Fibroblast of skin of left quadriceps (primary cell): ENCODE results near the gene NFE2L3.
A peak's percentile ranks its signal among the peaks of the same experiment; 100 is the strongest.
"Not testable (repeated sequence)": the region's sequence is repeated elsewhere in the genome, so short reads cannot be mapped to it uniquely, and the experiment has no call there.

Source experiments
- DNase-seq, 2 experiments: peaks; one replicate each; pipeline ENCODE4 v3.0.0-alpha.2; 2013; ENCODE audit warnings: low read depth in 2 of 2

The NFE2L3 gene

GRCh38 chr7:26147030-26147429 lies 5.0 kb upstream of the NFE2L3 start:
- no peak for DNase-seq

GRCh38 chr7:26147646-26148306 lies 4.2 kb upstream of the NFE2L3 start:
- DNase-seq, result not testable (repeated sequence)

GRCh38 chr7:26148307-26148700 lies 3.7 kb upstream of the NFE2L3 start:
- not testable (repeated sequence) for DNase-seq

- no peak for DNase-seq
Measured at GRCh38 chr7:26149391-26149977, 2.5 kb upstream of the NFE2L3 start.

GRCh38 chr7:26151096-26151495 lies 902 bp upstream of the NFE2L3 start:
- no peak for DNase-seq

GRCh38 chr7:26151650-26151952 lies 397 bp upstream of the NFE2L3 start:
- no peak for DNase-seq

- DNase-seq, result not testable (repeated sequence)
Measured at GRCh38 chr7:26152782-26153240, 813 bp downstream of the NFE2L3 start.

GRCh38 chr7:26153241-26153822 lies 1.3 kb downstream of the NFE2L3 start:
- no peak for DNase-seq

GRCh38 chr7:26153823-26154783 lies 2.1 kb downstream of the NFE2L3 start:
- no peak for DNase-seq

- no peak for DNase-seq
Measured at GRCh38 chr7:26155531-26156375, 3.8 kb downstream of the NFE2L3 start.

GRCh38 chr7:26156451-26157420 lies 4.7 kb downstream of the NFE2L3 start:
- DNase-seq, result peak; percentile 80 to 81

- no peak for DNase-seq
Measured at GRCh38 chr7:26157520-26158105, 5.6 kb downstream of the NFE2L3 start.

- DNase-seq, result no peak
Measured at GRCh38 chr7:26159243-26159642, 7.2 kb downstream of the NFE2L3 start.

- no peak for DNase-seq
Measured at GRCh38 chr7:26160896-26161295, 8.9 kb downstream of the NFE2L3 start.

GRCh38 chr7:26162431-26162830 lies 10.4 kb downstream of the NFE2L3 start:
- no peak for DNase-seq

GRCh38 chr7:26163804-26164203 lies 11.8 kb downstream of the NFE2L3 start:
- DNase-seq, result not testable (repeated sequence)

GRCh38 chr7:26165950-26166683 lies 14.1 kb downstream of the NFE2L3 start:
- no peak for DNase-seq

GRCh38 chr7:26166684-26167266 lies 14.8 kb downstream of the NFE2L3 start:
- DNase-seq, result no peak
